Activated T-cell treated with anti-CD3 and anti-CD28 coated beads, Interleukin-2, amount 50 U/mL, for 48 hours (primary cell): Measurements from ENCODE around the gene SLC19A2.

Experiments used
- DNase-seq, 2 experiments: peaks; one replicate each; pipeline ENCODE4 v3.0.0-alpha.2; 2020

SLC19A2 gene

DNA sequence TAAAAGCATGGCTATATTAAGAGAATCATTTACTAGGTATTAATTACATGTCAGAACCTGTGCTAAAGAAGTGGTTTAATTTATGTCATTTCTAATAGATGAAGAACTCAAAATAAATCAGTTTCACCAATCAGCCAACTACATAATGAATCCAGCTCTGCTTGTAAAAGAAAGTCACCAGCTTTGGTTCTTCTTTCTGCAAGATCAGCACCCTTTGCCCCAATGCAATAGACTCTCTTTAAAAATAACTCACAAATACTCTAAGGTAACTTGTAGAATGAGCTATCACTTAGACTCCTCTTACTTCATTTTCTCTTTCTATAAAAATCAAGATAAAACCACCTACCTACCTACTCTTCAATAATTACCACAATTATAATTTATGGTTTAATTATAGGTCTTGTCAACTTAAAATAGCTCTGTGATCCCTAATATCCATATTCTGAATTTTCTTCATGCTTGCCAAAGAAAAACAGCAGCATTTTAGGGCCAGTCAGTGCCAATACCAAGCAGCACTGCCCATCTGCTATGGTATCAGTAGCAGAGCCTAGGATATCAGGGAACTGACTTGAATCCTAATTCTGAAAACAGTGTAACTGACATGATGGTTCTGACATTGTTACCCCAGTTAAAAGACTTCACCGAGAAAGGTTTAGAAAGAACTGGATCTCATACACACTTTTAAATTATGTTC lies 11.3 kb downstream of the SLC19A2 start:
- no peak for DNase-seq

DNA sequence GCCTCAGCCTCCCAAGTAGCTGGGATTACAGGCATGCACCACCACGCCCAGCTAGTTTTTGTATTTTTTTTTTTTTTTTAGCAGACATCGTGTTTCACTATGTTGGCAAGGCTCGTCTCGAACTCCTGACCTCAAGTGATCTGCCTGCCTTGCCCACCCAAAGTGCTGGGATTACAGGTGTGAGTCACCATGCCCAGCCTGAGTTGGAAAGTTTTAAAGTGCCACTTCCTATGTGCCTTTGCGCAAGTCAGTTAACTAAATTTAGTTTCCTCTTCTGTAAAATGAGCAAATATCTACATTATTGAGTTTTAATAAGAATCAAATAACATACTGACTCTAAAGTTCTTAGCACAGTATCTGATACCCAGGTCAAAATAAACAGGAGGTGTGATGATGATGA lies 12.4 kb downstream of the SLC19A2 start:
- DNase-seq: no peak

DNA sequence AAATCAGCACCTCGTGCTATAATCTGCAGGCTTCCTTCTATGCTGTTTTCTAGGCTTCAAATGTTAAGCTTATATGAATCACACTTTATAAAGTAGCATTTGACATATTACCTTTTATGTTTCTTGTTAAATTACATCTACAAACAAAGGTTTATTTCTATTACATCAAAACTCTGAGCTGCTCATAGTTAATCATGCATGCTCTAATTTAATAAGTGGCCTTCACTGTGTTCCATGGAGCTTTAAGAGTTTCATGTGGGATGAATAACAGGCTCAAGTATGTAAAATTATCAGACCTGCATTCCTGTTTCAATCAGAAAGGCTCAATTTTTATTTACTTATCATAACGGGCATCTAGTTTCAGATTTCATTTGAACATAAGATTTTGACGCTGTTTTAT lies 13.0 kb downstream of the SLC19A2 start:
- DNase-seq: no peak

DNA sequence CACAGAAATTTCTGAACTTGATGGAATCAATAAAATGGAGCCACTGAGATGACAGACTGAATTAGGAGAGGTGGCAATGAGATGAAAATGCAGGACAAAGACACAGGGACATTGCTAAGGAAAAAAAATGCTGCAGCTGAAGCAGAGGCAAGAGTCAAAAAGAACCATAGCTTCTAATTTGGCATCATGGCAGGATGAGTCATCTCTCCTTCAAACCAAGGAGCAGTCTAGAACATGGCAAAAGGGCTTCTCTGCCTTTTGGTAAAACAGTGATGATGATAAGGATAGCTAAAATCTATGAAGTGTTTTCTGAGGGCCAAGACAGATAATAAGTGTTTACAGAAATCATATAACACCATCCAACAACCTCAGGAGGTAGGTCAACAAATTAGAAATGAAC lies 16.8 kb downstream of the SLC19A2 start:
- no peak for DNase-seq

DNA sequence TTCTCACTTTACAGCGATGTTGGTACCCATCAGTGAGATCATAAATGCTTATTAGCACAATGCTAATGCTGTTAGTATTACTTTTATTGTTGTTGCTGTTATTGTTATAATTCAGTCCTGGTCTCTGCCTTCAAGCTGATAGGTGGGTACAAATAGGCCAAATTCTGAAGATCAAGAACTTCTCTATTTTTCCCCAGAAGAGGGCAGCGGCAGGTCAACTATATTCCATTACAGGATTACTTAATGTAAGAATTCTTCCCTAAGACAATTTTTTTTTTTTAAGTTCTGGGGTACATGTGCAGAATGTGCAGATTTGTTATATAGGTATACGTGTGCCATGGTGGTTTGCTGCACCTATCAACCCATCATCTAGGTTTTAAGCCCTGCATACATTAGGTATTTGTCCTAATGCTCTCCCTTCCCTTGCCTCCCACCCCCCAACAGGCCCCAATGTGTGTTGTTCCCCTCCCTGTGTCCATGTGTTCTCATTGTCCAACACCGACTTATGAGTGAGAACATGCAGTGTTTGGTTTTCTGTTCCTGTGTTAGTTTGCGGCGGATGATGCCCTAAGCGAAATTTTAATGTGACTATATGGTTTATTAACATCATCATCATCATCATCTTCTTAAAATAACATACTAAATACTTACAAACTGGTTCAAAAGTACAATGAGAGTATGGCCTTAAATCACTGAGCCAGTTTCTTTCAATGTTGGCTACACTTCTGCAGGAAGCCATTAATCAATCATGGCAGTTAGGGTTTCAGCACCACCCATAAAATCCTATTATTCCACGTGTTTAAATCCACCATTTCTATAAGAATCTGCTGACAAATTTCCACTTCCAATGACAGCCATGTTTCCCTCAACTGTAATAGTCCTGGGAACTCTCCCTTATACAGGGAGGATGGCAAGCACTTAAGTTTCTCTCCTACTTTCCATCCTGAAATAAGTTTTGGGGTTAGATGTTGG lies 19.2 kb downstream of the SLC19A2 start:
- no peak for DNase-seq

DNA sequence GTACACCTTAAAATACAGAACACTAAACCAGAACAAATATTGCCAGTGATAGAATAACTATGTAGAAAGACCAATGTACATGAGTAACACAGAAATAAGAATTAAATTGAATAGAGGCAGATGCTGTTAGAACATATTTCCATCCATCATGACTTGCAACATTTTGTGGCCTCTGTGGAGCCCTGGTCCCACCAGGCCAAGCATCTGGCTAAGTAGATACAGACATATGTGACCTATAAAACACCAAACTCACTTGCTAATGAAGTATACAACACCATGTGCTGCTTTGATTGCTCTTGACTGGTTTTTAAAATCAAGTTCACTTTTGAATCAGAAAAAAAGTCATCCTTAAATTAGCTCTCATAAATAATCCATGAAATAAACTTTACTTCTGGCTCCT lies 20.5 kb downstream of the SLC19A2 start:
- no peak for DNase-seq

DNA sequence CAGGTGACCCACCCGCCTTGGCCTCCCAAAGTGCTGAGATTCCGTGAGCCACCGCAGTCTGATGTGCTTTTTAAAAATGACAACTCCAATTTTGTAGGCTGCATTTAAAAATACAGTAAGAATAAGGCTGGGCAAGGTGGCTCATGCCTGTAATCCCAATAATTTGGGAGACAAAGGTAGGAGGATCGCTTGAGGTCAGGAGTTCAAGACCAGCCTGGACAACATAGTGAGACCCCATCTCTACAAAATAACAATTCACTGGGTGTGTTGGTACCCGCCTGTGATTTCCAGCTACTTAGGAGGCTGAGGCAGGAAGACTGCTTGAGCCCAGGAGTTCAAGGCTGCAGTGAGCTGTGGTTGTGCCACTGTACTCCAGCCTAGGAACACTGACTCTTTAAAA lies 23.4 kb downstream of the SLC19A2 start:
- DNase-seq: no peak

DNA sequence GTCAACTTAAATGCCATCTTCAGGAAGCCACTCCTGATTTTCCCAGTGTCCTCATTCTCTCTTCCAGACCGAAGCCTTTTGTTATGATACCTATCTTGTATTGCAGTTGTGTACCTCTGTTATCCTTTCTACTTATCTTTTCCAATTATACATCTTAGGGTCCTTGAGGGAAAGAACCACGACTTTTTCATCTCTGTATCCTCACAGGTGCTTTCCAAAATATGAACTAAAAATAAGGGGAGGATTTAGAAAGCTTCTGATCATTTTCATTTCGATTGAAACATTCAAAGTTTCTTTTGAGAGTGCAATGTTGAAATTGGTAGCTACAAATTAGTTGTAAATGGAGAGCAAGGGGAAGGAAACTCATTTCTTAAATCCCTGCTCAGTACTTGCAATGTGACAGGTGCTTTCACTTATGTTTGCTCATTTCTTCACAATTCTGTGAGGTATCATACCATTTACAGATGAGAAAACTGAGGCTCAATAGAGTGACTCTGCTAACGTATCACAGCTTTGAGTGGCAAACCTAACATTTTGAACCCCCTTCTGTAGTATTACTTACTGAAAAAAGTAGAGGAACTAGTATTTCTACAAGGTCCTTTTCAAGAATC lies 24.2 kb downstream of the SLC19A2 start:
- no peak for DNase-seq

DNA sequence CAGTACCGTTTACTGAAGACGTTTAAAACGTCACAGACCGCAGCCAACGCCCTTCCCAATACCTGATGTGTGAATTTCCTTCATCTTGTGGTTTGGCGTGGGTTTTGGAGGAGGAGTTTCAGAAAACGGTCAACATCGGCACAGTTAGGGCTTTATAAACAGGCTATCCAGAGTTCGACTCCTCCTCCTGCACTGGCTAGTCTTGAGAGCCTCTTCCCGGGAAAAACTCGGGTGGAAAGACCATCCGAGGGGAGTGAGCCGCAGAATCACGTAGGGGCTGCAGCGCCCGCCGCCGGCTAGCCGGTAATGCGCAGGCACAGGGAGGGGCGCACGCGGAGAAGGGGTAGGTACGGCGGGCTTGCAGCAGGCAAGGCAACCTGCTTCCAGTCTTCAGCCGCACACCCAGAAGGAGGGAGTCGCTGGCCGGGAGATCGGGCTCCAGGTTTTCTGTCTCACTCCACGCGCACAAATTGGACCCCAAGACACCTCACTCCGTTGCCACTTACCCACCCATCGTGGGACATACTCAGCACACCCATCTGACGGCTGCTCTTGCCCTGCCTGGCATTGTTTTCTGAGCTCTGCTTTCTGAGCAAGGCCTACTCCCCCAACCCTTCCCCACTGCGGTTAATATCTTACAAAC lies 25.4 kb downstream of the SLC19A2 start:
- peak; percentile 29 to 33 for DNase-seq

DNA sequence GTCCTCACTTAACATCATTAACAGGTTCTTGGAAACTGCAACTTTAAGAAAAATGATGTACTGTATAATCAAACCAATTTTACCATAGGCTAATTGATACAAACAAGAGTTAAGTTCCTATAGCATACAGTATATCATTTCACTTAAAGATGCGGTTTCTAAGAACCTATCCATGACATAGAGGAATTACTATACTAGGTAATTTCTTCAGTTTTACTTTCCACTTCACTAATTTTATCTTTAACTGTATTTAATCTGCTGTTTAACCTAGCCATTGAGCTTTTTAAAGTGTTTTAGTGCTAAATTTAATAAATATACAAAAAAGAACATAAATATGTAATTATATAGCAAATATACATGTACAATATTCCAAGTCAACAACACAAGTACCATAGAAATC lies 28.3 kb downstream of the SLC19A2 start:
- DNase-seq: no peak

DNA sequence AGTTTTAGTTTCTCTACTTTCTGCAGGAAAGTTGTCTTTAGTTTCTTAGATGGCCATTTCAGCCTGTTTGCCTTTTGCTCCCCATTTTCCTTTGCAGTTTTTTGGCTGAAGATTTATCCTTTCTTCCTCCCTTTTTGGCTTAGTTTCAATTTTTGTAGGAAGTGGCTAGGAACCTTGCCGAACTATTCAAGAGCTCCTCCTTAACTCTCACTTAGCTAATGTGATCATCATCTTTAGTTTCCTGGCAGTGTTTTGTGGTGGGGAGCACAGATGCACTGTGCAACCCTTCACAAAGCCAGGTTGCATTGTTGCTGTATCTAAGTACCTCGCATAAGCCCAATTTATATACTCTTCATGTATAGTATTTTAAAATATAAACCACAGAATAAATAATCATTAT lies 29.7 kb downstream of the SLC19A2 start:
- DNase-seq: no peak

DNA sequence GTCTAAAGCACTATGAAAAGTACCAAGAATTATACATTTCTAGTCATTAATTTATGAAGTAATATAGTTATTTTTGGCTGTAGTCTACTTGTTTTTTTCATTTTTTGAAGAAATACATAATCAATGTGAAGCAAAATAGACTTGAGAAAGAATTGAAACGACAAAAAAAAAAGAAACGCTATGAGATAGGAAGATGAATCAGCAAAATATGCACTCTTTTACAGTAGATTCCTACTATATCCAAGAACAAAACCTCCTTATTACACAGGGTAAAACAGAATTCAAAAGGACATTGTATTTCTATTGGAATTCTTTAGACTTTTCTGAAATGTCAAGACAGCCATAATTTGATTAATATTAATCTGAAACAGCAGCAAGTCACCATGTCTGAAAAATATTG lies 32.8 kb downstream of the SLC19A2 start:
- no peak for DNase-seq

DNA sequence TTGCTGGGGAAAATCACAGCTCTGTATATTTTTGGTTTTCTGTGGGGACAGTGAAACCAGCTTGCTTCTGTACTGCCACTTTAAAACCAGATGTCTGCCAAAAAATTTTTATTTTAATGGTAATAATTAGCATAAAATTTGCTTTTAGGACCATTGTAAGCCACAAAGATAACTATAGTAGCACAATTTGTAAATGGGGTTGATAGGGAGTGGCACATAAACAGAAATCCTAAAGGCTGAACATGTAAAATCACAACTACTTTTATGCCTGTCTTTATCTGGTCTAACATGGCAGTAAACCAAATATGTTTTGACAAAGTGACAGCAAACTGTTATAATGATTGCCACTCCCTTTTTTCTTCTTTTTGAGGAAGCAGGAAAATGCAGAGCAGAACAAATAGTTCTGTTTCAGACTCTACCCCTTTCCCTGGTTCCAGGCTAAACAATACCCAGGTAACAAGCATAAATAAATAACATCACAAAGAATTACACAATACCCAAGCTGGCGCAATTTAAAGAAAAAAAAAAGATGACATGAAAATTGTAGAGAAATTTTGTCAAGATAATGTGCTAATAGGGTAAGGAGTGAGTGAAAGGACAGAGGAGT lies 34.4 kb downstream of the SLC19A2 start:
- no peak for DNase-seq

DNA sequence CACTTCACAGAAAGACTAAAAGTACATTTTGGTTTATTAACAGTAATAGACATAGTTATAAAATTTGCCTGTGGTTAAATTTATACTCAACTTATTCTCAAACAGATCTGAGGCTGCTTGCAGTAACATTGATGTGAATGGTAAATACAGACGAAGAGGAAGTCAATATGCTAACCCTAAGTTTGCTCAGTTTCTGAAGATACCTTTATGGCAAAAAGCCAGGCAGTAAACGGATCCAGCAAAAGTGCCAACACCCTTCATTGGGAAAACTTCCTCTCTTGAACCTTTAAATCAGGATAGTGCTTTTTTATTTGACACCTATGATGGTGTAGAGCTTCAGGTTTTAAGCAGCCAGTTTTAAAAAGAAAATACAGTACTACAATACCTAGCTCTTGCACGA lies 41.8 kb downstream of the SLC19A2 start:
- no peak for DNase-seq

DNA sequence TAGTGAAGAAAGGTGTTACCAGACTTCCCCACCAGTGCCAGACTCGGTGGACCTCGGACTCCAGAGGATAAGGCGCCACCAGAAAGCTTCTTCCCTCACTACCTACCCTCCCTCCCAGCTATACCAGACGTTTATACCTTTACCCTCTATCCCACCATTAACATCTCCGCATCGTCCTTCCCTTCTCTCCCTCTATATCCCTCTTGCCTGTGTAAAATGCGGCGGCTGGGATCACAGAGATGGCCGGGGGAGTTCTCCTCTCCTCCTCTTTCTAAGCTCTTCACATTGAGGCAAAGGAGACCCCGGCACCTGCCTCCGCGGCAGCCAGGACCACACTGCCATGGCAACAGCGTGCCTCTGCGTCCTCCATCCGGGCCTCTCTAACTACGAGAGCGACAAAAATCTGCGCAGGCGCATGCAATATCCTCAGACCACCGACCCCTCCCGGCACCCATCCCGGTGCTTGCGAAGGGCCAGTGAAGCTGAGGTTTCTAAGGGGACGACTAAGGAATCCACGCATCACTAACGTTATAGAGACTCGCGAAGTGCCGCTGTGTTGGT lies 58.6 kb downstream of the SLC19A2 start, which contains the start of gene CCDC181:
TSS of gene CCDC181 (minus strand) at position 394 of the 561 bp plus-strand sequence. CDS start 2,547 bp downstream, outside the sequence.
- peak; percentile 68 to 77 for DNase-seq

DNA sequence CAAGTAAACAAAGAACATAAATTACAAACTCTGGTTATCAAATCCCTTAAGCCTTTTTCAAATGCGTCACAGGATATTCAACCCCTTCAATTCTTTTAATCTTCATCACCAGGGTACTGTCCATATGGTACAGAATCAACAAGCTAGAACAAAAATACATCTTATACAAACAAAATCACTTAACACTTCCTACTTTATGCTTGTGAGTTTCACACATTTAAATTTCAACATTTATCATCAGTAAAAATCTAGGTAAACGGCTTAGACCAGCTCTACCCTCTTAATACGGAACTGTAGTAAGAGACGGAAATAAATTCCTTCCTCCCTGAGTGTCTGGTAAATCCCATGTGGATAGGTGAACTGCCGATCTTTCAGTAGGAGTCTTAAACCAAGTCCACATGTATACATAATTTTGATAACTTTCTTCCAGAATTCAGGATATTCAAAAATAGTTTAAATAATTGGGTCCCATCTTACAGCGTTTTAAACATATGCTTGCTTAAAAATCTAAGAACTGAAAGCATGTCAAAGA lies 59.5 kb downstream of the SLC19A2 start:
- DNase-seq: no peak

DNA sequence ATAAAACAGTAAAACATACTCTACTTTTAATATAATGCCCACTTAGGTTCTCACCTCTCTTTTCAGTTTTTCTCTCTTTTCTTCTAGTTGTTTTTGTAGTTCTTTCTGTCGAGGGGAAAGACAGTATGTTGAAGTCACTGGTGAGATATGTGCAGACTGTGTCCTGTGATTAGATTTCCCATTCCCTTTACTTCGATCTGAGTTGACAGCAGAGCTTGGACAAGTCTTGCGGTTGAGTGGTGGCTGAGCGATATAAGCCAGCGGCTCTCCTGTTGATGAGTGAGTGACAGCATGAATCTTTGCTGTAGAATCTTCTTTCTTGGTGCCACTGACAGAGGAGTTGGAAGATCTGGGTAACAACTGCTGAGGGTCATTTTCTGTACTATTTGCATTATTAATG lies 64.4 kb downstream of the SLC19A2 start:
- DNase-seq: no peak

DNA sequence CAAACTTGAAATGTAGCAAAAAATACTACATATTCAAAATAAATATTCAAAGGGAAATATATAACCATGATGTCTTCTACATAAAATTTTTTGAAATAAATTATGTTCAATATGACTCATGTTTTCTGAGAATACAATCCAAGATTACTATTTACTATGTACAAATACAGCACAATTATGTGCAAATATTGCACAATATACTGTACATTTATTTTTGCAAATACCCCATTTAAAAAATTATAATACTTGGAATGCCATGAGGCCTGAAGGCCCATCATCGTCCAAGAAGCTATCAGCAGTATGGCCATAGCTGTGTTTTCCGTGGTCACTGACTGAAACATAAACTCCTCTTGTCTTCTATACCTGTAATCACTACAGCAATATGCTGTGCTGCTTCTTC lies 70.8 kb downstream of the SLC19A2 start:
- DNase-seq: no peak
